ENCODE data around the gene NLGN3.
A peak's percentile ranks its signal among the peaks of the same experiment; 100 is the strongest.

The NLGN3 gene

GRCh38 chrX:71144651-71145050 is at the start of gene NLGN3:
NLGN3 (plus strand) TSS chrX:71144841; CDS start chrX:71147750, 2,909 bp downstream.
- no peak within 1 kb of the TSS for H3K27ac ChIP-seq
- DNase-seq (ENCODE audit: low read depth, low spot score), result no peak

GRCh38 chrX:71095033-71095432 is 49.6 kb upstream of the NLGN3 start:
- H3K27ac ChIP-seq, result no peak overlapping the region

DNA sequence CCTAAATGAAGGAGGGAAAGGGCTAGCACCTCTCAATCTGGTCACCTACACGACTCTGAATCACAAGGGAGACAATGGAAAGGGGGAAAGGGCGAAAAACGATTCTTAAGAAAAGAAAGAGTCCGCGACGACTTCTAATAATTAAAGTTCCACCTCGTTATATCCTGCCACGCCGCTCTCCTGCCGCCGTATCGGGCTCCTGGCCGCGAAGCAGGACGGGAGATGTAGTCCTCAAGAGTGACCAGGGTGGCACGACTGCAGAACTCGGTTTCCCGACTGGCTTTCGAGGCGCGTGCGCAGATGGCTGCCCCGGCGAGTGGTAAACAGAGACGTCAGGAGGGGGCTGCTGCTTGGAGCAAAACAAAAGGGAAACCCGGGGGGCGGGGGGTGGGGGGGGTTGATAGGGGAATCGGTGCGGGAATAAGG is 49.1 kb upstream of the NLGN3 start, which contains the start of gene FOXO4:
FOXO4 (plus strand) TSS at position 297 of the 426 bp plus-strand sequence. CDS start 678 bp downstream, outside the sequence.
- peak; percentile 31 for DNase-seq (ENCODE audit: low read depth, low spot score)
- H3K27ac ChIP-seq, result no peak within 1 kb of the TSS

More at GRCh38 chrX:71095033-71095432, 49.6 kb upstream of the NLGN3 start:
- DNase-seq (ENCODE audit: low read depth, low spot score), result no peak

GRCh38 chrX:71095981-71096759 is 48.5 kb upstream of the NLGN3 start:
- DNase-seq (ENCODE audit: low read depth, low spot score), result no peak

GRCh38 chrX:71096760-71097032 is 47.9 kb upstream of the NLGN3 start:
- DNase-seq (ENCODE audit: low read depth, low spot score), result no peak
- H3K27ac ChIP-seq, result no peak overlapping the region

More at GRCh38 chrX:71095981-71096759, 48.5 kb upstream of the NLGN3 start:
- no peak overlapping the region for H3K27ac ChIP-seq

GRCh38 chrX:71098302-71098701 is 46.3 kb upstream of the NLGN3 start:
- DNase-seq (ENCODE audit: low read depth, low spot score), result no peak
- H3K27ac ChIP-seq, result no peak overlapping the region

GRCh38 chrX:71098951-71099506 is 45.6 kb upstream of the NLGN3 start:
- no peak for DNase-seq (ENCODE audit: low read depth, low spot score)
- no peak overlapping the region for H3K27ac ChIP-seq

GRCh38 chrX:71099736-71100135 is 44.9 kb upstream of the NLGN3 start:
- no peak overlapping the region for H3K27ac ChIP-seq
- no peak for DNase-seq (ENCODE audit: low read depth, low spot score)

GRCh38 chrX:71100581-71101505 is 43.8 kb upstream of the NLGN3 start:
- DNase-seq (ENCODE audit: low read depth, low spot score), result no peak
- no peak overlapping the region for H3K27ac ChIP-seq

GRCh38 chrX:71102292-71102691 is 42.3 kb upstream of the NLGN3 start:
- no peak overlapping the region for H3K27ac ChIP-seq
- no peak for DNase-seq (ENCODE audit: low read depth, low spot score)

DNA sequence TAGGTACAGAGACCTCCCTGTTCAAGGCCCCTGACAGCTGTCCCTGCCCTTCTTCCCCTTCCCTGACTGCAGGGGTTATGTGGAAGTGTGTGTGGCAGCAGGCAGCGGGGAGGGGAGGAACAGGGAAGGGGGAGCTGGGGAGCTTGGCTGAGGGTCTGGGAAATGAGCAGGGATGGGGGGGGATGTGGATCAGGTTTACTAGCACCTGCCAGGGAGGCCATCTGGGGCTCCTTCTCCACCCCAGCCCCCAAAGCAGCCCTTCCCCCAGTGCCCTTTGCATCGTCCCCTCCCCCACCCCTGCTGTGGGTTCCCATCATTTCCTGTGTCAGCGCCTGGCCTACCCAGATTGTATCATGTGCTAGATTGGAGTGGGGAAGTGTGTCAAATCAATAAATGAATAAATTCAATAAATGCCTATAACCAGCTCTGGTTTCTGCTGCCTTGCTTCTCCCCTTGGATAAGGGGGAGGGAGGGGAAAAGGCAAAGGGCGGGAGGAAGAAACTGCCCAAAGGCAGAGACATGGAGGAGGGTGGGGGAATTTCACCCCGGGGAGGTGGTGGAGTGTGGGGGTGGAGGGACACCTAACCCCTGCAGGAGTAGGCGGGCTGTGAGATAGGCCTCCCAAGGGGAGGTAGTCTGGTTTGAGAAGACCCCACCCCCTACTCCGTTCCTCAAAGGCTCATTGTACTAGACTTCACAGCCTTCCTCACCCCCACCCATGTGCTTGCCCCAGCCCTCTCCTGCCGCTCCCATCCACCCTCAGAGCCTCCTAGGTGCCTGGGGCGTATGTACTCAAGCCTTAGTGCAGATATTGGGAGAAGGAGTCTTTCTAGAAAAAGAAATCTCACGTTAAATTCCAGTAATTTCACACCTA is 41.3 kb upstream of the NLGN3 start:
- no peak overlapping the region for H3K27ac ChIP-seq
- DNase-seq (ENCODE audit: low read depth, low spot score), result no peak

GRCh38 chrX:71105628-71106027 is 39.0 kb upstream of the NLGN3 start:
- no peak overlapping the region for H3K27ac ChIP-seq
- no peak for DNase-seq (ENCODE audit: low read depth, low spot score)

DNA sequence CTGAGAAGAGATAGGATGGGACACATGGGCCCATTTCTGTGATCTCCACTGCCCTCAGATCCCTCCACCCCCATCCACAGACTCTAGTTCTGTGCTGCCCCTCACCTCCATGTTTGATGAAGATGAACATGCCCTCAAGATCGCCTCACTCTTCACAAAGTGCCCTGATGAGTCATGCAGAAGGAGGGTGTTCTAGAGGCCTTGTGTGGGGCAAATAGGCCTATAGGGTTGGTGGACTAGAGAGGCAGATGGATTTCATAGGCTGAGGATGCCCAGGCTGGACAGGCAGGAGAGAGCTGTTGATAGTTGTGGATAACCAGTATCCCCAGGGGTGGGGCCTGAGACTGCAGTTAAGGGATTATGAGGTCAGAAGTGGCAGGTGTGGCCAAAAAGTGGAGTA is 38.2 kb upstream of the NLGN3 start, which contains the start of gene CXorf65:
CXorf65 (minus strand) TSS at position 314 of the 400 bp plus-strand sequence; CDS start at position 130, 184 bp downstream.
- no peak within 1 kb of the TSS for H3K27ac ChIP-seq
- DNase-seq (ENCODE audit: low read depth, low spot score), result no peak

DNA sequence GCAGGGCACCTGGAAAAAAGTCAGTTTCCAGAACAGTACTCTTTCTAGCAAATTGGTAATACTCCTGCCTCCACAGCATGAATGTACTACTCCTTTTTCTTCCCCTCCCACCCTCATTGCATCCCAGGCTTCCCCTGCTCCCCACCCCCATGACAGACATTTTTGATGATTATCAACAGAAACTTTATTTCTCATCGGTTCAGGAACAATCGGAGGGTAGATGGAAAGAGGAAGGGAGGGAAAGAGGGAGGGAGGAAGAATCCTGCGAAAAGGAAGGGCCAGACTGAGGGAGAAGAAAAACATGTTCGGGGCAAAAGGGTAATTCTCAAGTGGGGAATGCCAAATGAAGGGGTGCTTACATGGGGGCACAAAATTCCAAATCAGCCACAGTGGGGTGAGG is 37.4 kb upstream of the NLGN3 start:
- H3K27ac ChIP-seq, result no peak overlapping the region
- no peak for DNase-seq (ENCODE audit: low read depth, low spot score)

DNA sequence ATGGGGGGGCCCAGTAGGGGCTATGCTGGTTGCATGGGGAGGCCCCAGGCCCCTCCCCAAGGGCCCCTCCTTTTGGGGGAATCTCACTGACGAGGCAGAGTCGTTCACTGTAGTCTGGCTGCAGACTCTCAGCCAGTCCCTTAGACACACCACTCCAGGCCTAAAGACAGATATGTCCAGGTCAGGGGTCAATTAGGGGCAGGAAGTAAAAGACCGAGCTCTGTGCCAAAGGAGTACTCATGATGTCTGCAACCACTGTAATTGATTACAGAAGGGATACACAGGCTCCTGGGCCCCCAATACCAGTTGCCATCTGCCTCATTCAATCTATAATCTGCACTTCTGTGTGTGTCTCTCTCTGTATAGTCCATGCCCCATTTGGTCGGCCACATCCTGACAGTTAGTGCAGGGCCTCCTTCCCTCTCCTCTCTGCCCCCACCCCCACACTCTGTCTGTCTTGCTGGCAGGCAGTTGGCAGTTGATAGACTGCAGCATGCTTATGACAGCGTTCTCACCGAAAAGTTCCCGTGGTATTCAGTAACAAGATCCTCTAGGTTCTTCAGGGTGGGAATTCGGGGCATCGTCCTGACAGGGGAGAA is 36.8 kb upstream of the NLGN3 start:
- no peak for DNase-seq (ENCODE audit: low read depth, low spot score)
- H3K27ac ChIP-seq, result no peak overlapping the region

GRCh38 chrX:71109051-71109450 is 35.6 kb upstream of the NLGN3 start:
- no peak for DNase-seq (ENCODE audit: low read depth, low spot score)
- H3K27ac ChIP-seq, result no peak overlapping the region

- no peak for DNase-seq (ENCODE audit: low read depth, low spot score)
- no peak within 1 kb of the TSS for H3K27ac ChIP-seq
Observed at GRCh38 chrX:71111141-71111843, 33.3 kb upstream of the NLGN3 start, which contains the start of gene IL2RG. IL2RG (minus strand) TSS chrX:71111577; CDS start chrX:71111539, 38 bp downstream.

DNA sequence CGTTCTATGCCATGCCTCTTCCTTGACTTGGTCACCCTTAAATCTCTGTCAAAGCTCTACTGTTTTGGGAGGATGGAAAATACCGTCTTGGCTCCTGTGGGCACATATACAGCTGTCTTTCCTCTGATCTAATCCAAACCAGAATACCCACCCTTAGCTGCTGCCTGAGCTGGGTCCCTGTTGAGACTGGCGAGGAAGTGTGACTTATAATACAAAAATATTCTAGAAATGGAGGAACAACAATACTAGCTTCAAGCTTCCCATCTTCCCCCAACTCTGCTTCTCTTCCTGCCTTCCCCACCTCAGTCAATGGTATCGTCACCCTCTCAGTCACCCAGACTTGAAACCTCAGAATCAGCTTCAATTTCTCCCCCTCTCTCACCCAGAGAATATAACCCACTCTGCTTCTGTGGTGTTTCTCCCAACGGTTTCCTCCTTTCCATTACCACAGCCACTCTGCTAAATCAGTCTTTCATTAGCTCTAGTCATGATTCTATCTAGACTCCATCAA is 32.7 kb upstream of the NLGN3 start:
- H3K27ac ChIP-seq, result no peak overlapping the region
- DNase-seq (ENCODE audit: low read depth, low spot score), result no peak

Data from epithelial cell of prostate (primary cell).